AG09319 (cell line): ENCODE results near the gene ZNF343.
"Not testable (repeated sequence)": the region's sequence is repeated elsewhere in the genome, so short reads cannot be mapped to it uniquely, and the experiment has no call there.

Experiments
- DNase-seq: peaks from one replicate; pipeline ENCODE4 v3.0.0-alpha.2; 2010; ENCODE audit warnings: low read depth; ENCODE audit errors: extremely low read depth
- TF ChIP-seq, protein P1 (sequence below): IDR thresholded peaks from 2 replicates; pipeline ENCODE4 v1.5.1; 2011; ENCODE audit warnings: low read depth, mild to moderate bottlenecking, inconsistent platforms, low read length, moderate library complexity

ZNF343 gene

DNA sequence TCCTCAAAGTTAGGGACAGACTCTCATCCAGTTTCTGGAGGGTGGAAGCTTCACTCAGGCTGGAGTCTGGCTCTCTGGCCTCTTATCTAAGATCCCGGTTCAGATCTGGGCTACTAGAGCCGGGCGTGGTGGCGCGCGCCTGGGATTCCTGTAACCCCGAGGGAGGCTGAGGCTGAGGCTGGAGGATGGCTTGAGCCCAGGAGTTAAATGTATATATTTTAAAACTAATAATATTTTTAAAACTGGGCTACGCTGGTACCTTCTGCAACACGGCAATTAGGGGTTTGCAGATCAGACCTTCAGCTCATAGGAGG lies 710 bp upstream of the ZNF343 start:
- TF ChIP-seq, protein P1, sequence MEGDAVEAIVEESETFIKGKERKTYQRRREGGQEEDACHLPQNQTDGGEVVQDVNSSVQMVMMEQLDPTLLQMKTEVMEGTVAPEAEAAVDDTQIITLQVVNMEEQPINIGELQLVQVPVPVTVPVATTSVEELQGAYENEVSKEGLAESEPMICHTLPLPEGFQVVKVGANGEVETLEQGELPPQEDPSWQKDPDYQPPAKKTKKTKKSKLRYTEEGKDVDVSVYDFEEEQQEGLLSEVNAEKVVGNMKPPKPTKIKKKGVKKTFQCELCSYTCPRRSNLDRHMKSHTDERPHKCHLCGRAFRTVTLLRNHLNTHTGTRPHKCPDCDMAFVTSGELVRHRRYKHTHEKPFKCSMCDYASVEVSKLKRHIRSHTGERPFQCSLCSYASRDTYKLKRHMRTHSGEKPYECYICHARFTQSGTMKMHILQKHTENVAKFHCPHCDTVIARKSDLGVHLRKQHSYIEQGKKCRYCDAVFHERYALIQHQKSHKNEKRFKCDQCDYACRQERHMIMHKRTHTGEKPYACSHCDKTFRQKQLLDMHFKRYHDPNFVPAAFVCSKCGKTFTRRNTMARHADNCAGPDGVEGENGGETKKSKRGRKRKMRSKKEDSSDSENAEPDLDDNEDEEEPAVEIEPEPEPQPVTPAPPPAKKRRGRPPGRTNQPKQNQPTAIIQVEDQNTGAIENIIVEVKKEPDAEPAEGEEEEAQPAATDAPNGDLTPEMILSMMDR, result no peak

GRCh38 chr20:2507875-2508630 lies 662 bp downstream of the ZNF343 start:
- TF ChIP-seq, protein P1, result no peak
- no peak for DNase-seq

More for the DNA sequence above, 710 bp upstream of the ZNF343 start:
- no peak for DNase-seq

- no peak for DNase-seq
- TF ChIP-seq, protein P1, result no peak
Observed at GRCh38 chr20:2507464-2507863, 1.3 kb downstream of the ZNF343 start.

DNA sequence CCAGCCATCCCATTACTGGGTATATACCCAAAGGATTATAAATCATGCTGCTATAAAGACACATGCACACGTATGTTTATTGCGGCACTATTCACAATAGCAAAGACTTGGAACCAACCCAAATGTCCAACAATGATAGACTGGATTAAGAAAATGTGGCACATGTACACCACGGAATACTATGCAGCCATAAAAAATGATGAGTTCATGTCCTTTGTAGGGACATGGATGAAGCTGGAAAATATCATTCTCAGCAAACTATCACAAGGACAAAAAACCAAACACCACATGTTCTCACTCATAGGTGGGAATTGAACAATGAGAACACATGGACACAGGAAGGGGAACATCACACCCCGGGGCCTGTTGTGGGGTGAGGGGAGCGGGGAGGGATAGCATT lies 2.3 kb downstream of the ZNF343 start:
- not testable (repeated sequence) for DNase-seq

DNA sequence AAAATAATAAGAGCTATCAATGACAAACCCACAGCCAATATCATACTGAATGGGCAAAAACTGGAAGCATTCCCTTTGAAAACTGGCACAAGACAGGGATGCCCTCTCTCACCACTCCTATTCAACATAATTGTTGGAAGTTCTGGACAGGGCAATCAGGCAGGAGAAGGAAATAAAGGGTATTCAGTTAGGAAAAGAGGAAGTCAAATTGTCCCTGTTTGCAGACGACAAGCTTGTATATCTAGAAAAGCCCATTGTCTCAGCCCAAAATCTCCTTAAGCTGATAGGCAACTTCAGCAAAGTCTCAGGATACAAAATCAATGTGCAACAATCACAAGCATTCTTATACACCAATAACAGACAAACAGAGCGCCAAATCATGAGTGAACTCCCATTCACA lies 3.9 kb downstream of the ZNF343 start:
- not testable (repeated sequence) for DNase-seq

- not testable (repeated sequence) for DNase-seq
Observed at GRCh38 chr20:2502808-2503384, 5.8 kb downstream of the ZNF343 start.

GRCh38 chr20:2485661-2486060 lies 23.1 kb downstream of the ZNF343 start:
- DNase-seq, result no peak
- TF ChIP-seq, protein P1, result no peak

GRCh38 chr20:2485080-2485479 lies 23.6 kb downstream of the ZNF343 start:
- TF ChIP-seq, protein P1, result no peak
- DNase-seq, result no peak

DNA sequence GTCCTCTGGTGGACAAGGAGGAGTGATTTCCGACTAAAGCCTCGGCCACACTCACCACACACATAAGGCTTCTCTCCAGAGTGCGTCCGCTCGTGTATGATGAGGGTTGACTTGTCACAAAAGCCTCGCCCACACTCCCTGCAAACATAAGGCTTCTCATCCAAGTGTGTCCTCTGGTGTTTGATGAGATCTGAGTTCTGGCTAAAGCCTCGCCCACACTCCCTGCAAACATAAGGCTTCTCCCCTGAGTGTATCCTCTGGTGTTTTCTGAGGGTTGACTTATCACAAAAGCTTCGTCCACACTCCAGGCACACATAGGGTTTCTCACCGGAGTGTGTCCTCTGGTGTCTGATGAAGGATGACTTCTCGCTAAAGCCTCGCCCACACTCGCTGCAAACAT lies 25.2 kb downstream of the ZNF343 start:
- TF ChIP-seq, protein P1, result no peak
- no peak for DNase-seq
